PFSK-1 (cell line): ENCODE data around the gene ZNF662.

ENCODE experiments used
- POLR2AphosphoS5 ChIP-seq: IDR thresholded peaks from 2 replicates; pipeline ENCODE4 v1.6.1; 2012; ENCODE audit warnings: low read depth, mild to moderate bottlenecking, control low read depth, low read length, moderate library complexity
- SIN3A ChIP-seq: IDR thresholded peaks from 2 replicates; pipeline ENCODE4 v1.6.1; 2012; ENCODE audit warnings: mild to moderate bottlenecking, low read length, moderate library complexity, borderline replicate concordance; ENCODE audit not compliant: insufficient read depth
- TAF1 ChIP-seq: IDR thresholded peaks from 2 replicates; pipeline ENCODE4 v1.6.1; 2012; ENCODE audit warnings: low read length, control low read depth, borderline replicate concordance; ENCODE audit not compliant: insufficient read depth

- TF ChIP-seq POLR2AphosphoS5 (no peak), TAF1 (no peak), SIN3A (no peak)
Measured at GRCh38 chr3:42936157-42936981, 30.4 kb downstream of the ZNF662 start.
